Measurements from ENCODE around the gene CFL2. TPM values are rescaled to one million over a fixed set of nuclear protein-coding genes. Genes with fewer than 3 reads are reported as not detected.

The CFL2 gene
- total RNA-seq, 4 donors from 2014 or later, result 36.6 to 99.6 (median 82.3) TPM

DNA sequence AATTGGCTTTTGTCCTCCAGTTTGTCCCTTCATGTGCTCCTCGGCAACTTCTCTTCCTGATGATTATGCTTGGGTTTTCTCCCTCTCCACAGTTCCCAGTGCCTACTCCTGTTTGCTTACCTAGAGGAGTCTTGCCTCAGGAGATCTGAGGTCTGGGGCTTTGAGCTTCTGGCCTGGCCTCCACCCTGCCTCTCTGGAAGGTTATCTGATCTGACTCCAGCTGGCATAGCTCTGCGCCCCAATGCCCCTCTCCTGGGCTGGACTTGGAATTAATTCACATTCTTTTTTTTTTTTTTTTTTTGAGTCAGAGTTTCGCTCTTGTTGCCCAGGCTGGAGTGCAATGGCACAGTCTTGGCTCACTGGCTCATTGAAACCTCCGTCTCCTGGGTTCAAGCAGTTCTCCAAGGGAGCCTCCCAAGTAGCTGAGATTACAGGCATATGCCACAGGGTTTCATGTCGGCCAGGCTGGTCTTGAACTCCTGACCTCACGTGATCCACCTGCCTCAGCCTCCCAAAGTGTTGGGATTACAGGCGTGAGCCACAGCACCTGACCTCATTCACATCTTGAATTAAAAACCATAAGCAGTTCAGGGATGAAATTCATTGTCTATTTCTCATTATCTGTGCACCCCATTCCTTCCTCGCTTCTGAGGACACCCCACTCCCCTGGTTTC lies 33.5 kb downstream of the CFL2 start:
- Histone ChIP-seq H3K27ac (no peak overlapping the region), H3K4me1 (no peaks in the 10 kb centered on the region), H3K36me3 (no peaks in the 10 kb centered on the region), H3K27me3 (no peaks in the 10 kb centered on the region), H3K9me3 (no peaks in the 10 kb centered on the region), H3K4me3 (no peak overlapping the region)
- TF ChIP-seq EP300 (IDR thresholded peaks at IDR 0.05), result no peak
- 82 to 83% methylated on average over 8 of the region's 8 CpGs for WGBS, 2 donors
- DNase-seq (ENCODE audit: low spot score in 2 of 2), result no peak

DNA sequence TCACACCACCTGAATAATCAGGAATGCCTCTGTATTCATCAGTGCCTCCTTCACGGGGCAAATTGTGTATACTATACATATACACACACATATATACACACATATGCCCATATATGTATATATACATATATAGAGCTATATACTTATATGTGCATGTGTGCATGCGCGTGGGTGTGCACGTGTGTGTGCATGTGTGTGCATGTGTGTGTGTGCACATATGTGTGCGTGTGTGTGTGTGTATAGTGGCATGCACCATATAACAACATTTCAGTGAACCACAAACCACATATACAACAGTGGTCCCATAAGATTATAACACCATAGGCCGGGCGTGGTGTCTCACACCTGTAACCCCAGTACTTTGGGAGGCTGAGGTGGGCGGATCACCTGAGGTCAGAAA lies 35.7 kb downstream of the CFL2 start:
- TF ChIP-seq, protein P1, sequence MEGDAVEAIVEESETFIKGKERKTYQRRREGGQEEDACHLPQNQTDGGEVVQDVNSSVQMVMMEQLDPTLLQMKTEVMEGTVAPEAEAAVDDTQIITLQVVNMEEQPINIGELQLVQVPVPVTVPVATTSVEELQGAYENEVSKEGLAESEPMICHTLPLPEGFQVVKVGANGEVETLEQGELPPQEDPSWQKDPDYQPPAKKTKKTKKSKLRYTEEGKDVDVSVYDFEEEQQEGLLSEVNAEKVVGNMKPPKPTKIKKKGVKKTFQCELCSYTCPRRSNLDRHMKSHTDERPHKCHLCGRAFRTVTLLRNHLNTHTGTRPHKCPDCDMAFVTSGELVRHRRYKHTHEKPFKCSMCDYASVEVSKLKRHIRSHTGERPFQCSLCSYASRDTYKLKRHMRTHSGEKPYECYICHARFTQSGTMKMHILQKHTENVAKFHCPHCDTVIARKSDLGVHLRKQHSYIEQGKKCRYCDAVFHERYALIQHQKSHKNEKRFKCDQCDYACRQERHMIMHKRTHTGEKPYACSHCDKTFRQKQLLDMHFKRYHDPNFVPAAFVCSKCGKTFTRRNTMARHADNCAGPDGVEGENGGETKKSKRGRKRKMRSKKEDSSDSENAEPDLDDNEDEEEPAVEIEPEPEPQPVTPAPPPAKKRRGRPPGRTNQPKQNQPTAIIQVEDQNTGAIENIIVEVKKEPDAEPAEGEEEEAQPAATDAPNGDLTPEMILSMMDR (IDR thresholded peaks at IDR 0.05), result no peak
- no peak for TF ChIP-seq EP300 (IDR thresholded peaks at IDR 0.05)
- no peak for TF ChIP-seq POLR2A (IDR thresholded peaks at IDR 0.05)
- Histone ChIP-seq H3K9me3 (no peaks in the 10 kb centered on the region), H3K27ac (peak overlapping the region in 3 of 4 donors; percentile 35 to 83 (median 79)), H3K27me3 (no peaks in the 10 kb centered on the region), H3K36me3 (no peaks in the 10 kb centered on the region), H3K4me3 (no peak overlapping the region), H3K4me1 (no peaks in the 10 kb centered on the region)
- 84 to 88% methylated on average over 8 of the region's 8 CpGs for WGBS, 2 donors
- DNase-seq (ENCODE audit: low spot score in 2 of 2), result no peak

DNA sequence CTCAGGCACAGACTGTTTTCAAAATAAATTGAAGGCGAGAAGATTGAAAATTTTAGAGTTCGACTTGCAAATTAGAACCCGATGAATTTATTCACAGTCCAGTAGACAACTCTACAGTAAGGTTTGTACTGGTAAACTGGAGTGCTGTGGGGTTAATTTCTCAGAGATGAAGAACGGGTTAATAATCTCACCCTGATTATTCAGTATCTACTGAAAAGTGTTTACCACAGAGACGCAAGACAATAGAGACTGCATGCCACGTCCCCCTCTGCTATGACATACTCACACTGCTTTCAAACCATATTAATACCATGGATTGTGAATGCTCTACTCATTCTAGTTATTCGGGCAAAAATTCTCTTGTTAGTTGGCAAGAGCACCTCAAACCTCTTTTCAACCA lies 36.1 kb downstream of the CFL2 start:
- no peak for TF ChIP-seq POLR2A (IDR thresholded peaks at IDR 0.05)
- TF ChIP-seq, protein P1 (IDR thresholded peaks at IDR 0.05), result no peak
- no peak for TF ChIP-seq EP300 (IDR thresholded peaks at IDR 0.05)
- Histone ChIP-seq H3K4me3 (peak overlapping the region in 1 of 4 donors; percentile 7), H3K27ac (peak overlapping the region in 3 of 4 donors; percentile 35 to 83 (median 79)), H3K36me3 (no peaks in the 10 kb centered on the region), H3K27me3 (no peaks in the 10 kb centered on the region), H3K4me1 (no peaks in the 10 kb centered on the region), H3K9me3 (no peaks in the 10 kb centered on the region)
- no peak for DNase-seq (ENCODE audit: low spot score in 2 of 2)
- WGBS, 2 donors, result 45 to 55% methylated on average over 7 of the region's 7 CpGs

DNA sequence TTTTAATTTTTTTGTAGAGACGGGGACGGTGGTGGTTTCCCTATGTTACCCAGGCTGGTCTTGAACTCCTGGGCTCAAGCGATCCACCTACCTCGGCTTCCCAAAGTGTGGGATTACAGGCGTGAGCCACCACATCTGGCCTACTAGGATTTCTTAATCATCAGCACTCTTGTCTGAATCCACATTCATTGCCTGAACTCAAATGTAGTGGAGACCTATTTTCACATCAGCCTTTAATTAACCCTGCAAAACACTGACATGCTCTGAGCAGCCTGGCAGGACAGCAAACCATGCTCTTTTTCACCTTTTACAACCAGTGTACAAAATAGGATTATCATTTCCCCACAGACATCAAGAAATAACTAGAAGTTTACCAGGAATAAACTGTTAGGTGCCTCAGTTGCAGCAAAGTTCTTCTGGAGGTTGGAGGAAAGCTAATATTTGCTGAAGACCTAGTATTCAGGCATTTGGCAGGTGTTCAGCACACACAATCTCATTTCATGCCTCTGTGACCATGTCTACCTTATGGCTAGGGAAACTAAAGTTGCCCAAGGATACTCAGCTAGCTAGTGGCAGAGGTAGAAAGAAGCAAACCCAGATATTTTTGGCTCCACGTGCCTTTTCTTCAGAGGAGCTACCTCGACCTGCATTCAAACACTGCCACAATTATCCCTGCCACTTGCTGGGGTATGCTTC lies 37.7 kb downstream of the CFL2 start:
- 86 to 89% methylated on average over 7 of the region's 7 CpGs for WGBS, 2 donors
- Histone ChIP-seq H3K27me3 (no peaks in the 10 kb centered on the region), H3K27ac (peak overlapping the region in 2 of 4 donors; percentile 79 to 83), H3K9me3 (no peaks in the 10 kb centered on the region), H3K4me1 (no peaks in the 10 kb centered on the region), H3K36me3 (no peaks in the 10 kb centered on the region), H3K4me3 (no peak overlapping the region)
- TF ChIP-seq EP300 (IDR thresholded peaks at IDR 0.05) (no peak), POLR2A (IDR thresholded peaks at IDR 0.05) (no peak)
- TF ChIP-seq, protein P1 (IDR thresholded peaks at IDR 0.05), result no peak
- DNase-seq (ENCODE audit: low spot score in 2 of 2), result no peak

DNA sequence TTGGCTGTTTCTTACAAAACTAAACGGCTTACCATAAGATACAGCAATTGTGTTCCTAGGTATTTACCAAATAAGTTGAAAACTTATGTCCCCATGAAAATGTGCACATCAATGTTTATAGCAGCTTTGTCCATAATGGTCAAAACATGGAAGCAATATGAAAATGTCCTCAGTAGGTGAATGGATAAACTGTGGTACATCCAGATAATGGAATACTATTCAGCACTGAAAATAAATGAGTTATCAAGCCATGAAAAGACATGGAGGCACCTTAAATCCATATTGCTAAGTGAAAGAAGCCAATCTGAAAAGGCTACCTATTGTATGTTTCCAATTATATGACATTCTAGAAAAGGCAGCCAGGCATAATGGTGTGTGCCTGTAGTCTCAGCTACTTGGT lies 40.7 kb downstream of the CFL2 start:
- H3K27me3 ChIP-seq, result no peaks in the 10 kb centered on the region
- no peaks in the 10 kb centered on the region for H3K4me1 ChIP-seq
- TF ChIP-seq, protein P1 (IDR thresholded peaks at IDR 0.05), result no peak
- no peak for TF ChIP-seq EP300 (IDR thresholded peaks at IDR 0.05)
- no peak for DNase-seq (ENCODE audit: low spot score in 2 of 2)
- 81 to 82% methylated on average over 1 of the region's 1 CpG for WGBS, 2 donors
- no peak overlapping the region for H3K27ac ChIP-seq
- H3K4me3 ChIP-seq, result no peak overlapping the region
- no peaks in the 10 kb centered on the region for H3K36me3 ChIP-seq
- no peaks in the 10 kb centered on the region for H3K9me3 ChIP-seq

Data from tibial nerve (tissue), 4 donors.